ENCODE results near the gene DEXI. TPM values are rescaled to one million over a fixed set of nuclear protein-coding genes. Genes with fewer than 3 reads are reported as not detected.

Gene DEXI
- total and polyA plus RNA-seq, 2 of the 13 experiments (the other 11 are each of a cell fraction or from before 2014, with no cell fraction given): 51.5 to 70.4 TPM

- TF ChIP-seq ZBTB39 (CRISPR knock-in tag; IDR thresholded peaks at IDR 0.05) (no peak), NFE2L1 (CRISPR knock-in tag; IDR thresholded peaks at IDR 0.05; ENCODE audit: borderline replicate concordance) (no peak), ZNF264 (CRISPR knock-in tag; IDR thresholded peaks at IDR 0.05) (no peak), THAP8 (CRISPR knock-in tag; IDR thresholded peaks at IDR 0.05; ENCODE audit: borderline replicate concordance) (no peak), KLF9 (CRISPR knock-in tag; IDR thresholded peaks at IDR 0.05; ENCODE audit: low read depth) (peak; percentile 67; the same call in 1 of the 2 replicates), ETS1 (CRISPR knock-in tag; IDR thresholded peaks at IDR 0.05) (no peak), ZNF577 (CRISPR knock-in tag; IDR thresholded peaks at IDR 0.05; ENCODE audit: borderline replicate concordance, low read depth) (no peak), ZBED4 (CRISPR knock-in tag; IDR thresholded peaks at IDR 0.05; ENCODE audit: borderline replicate concordance) (no peak), PHB2 (IDR thresholded peaks at IDR 0.05; ENCODE audit: partially characterized antibody) (no peak), ZBTB4 (CRISPR knock-in tag; IDR thresholded peaks at IDR 0.05; ENCODE audit: borderline replicate concordance) (no peak), NFE2L2 (IDR thresholded peaks at IDR 0.05; ENCODE audit: low read length) (no peak), SIN3B (IDR thresholded peaks at IDR 0.05; ENCODE audit: low read length) (peak; percentile 16; the same call in 1 of the 2 replicates), SYNCRIP (IDR thresholded peaks at IDR 0.05; ENCODE audit: insufficient read depth, low read depth, low read length) (no peak), IKZF1 (IDR thresholded peaks at IDR 0.05) (no peak), SRF (IDR thresholded peaks at IDR 0.05; ENCODE audit: low read depth, low read length) (no peak), CAMTA2 (CRISPR knock-in tag; IDR thresholded peaks at IDR 0.05; ENCODE audit: borderline replicate concordance) (no peak), YEATS2 (CRISPR knock-in tag; IDR thresholded peaks at IDR 0.05; ENCODE audit: borderline replicate concordance) (no peak; the same call in 1 of the 2 replicates), ZNF484 (CRISPR knock-in tag; IDR thresholded peaks at IDR 0.05; ENCODE audit: borderline replicate concordance, low read depth) (no peak)
Observed at GRCh38 chr16:10942352-10943063, at the start of gene DEXI (continued).
